IMR-90 (cell line): Measurements from ENCODE around the gene ESAM. TPM values are rescaled to one million over a fixed set of nuclear protein-coding genes. Genes with fewer than 3 reads are reported as not detected.

ENCODE experiments used
- ATAC-seq: fragments of 200-7000 bp; cut with Tn5 transposase; 2 replicates; pipeline ENCODE4 v1.9.1; 2020; ENCODE audit warnings: low read depth, mild to moderate bottlenecking, moderate library complexity
- BruUV-seq: library from RNA; stranded (reverse); fragments of 400-500 nt; replicated peaks from 2 replicates; lab custom pipeline; 2021; lab: Mats Ljungman, UMichigan
- CTCF ChIA-PET: fragments of 300-600 bp; formaldehyde crosslinking; extraction: SDS; loops from one replicate; lab custom pipeline; 2021; ENCODE audit warnings: antibody characterized with exemption; lab: Yijun Ruan, JAX
- POLR2A ChIA-PET: fragments of 300-600 bp; sonication (Branson Sonifier 250); formaldehyde crosslinking; loops from one replicate; lab custom pipeline; 2022; ENCODE audit warnings: antibody characterized with exemption; ENCODE audit not compliant: unreplicated experiment; lab: Charles Lee
- DNase-seq: peaks from one replicate; pipeline ENCODE4 v3.0.0; 2013
- H2AFZ ChIP-seq: replicated peaks from 2 replicates; pipeline ENCODE3; 2013; ENCODE audit warnings: low read length, mild to moderate bottlenecking; ENCODE audit not compliant: poor library complexity
- H2AK5ac ChIP-seq: 2 replicates; pipeline ENCODE4 v1.6.1; 2013; ENCODE audit warnings: low read depth, low read length, inconsistent platforms
- H2AK9ac ChIP-seq: replicated peaks from 2 replicates; pipeline ENCODE3; 2013; ENCODE audit warnings: mild to moderate bottlenecking, low read depth, low read length, moderate library complexity; ENCODE audit not compliant: poor library complexity
- H2BK120ac ChIP-seq: 2 replicates; pipeline ENCODE4 v1.6.1; 2013; ENCODE audit warnings: low read depth, low read length, inconsistent platforms
- H2BK15ac ChIP-seq: 3 replicates; pipeline ENCODE4 v1.6.1; 2013; ENCODE audit warnings: low read depth, low read length, inconsistent platforms
- H2BK20ac ChIP-seq: 2 replicates; pipeline ENCODE4 v1.6.1; 2013; ENCODE audit warnings: low read depth, mild to moderate bottlenecking, inconsistent platforms, low read length, moderate library complexity
- H2BK5ac ChIP-seq: 2 replicates; pipeline ENCODE4 v1.6.1; 2013; ENCODE audit warnings: mild to moderate bottlenecking, low read depth, low read length, inconsistent platforms; ENCODE audit not compliant: poor library complexity, severe bottlenecking
- H3K14ac ChIP-seq: replicated peaks from 2 replicates; pipeline ENCODE4 v1.6.1; 2013; ENCODE audit warnings: low read depth, low read length, inconsistent platforms
- H3K18ac ChIP-seq: 2 replicates; pipeline ENCODE4 v1.6.1; 2013; ENCODE audit warnings: low read depth, low read length, control low read depth
- H3K23ac ChIP-seq: 2 replicates; pipeline ENCODE4 v1.6.1; 2013; ENCODE audit warnings: low read depth, low read length, inconsistent platforms
- H3K27ac ChIP-seq: 2 replicates; pipeline ENCODE4 v1.5.1; 2013; ENCODE audit warnings: mild to moderate bottlenecking, control low read depth, low read length; ENCODE audit not compliant: insufficient read depth
- H3K27me3 ChIP-seq: 2 replicates; pipeline ENCODE4 v1.6.1; 2013; ENCODE audit warnings: low read length; ENCODE audit not compliant: control insufficient read depth, insufficient read depth
- H3K36me3 ChIP-seq: 2 replicates; pipeline ENCODE4 v1.6.1; 2013; ENCODE audit warnings: low read length, mixed read lengths; ENCODE audit not compliant: control insufficient read depth, insufficient read depth
- H3K4ac ChIP-seq: 2 replicates; pipeline ENCODE4 v1.6.1; 2013; ENCODE audit warnings: low read depth, low read length, inconsistent platforms
- H3K4me1 ChIP-seq: 2 replicates; pipeline ENCODE4 v1.6.1; 2013; ENCODE audit warnings: low read length, mixed read lengths; ENCODE audit not compliant: control insufficient read depth, insufficient read depth
- H3K4me2 ChIP-seq: 2 replicates; pipeline ENCODE4 v1.6.1; 2013; ENCODE audit warnings: low read depth, mild to moderate bottlenecking, control low read depth, low read length, moderate library complexity
- H3K4me3 ChIP-seq: 2 replicates; pipeline ENCODE4 v1.5.1; 2013; ENCODE audit warnings: low read depth, mild to moderate bottlenecking, control low read depth, low read length, moderate library complexity; ENCODE audit not compliant: insufficient read depth
- H3K56ac ChIP-seq: 2 replicates; pipeline ENCODE4 v1.6.1; 2013; ENCODE audit warnings: low read length, inconsistent platforms; ENCODE audit not compliant: insufficient read depth; ENCODE audit errors: extremely low read depth
- H3K79me1 ChIP-seq, 2 experiments: 2 replicates each; pipeline ENCODE4 v1.6.1; 2013; ENCODE audit warnings: low read length in 2 of 2, inconsistent platforms in 1 of 2, low read depth in 1 of 2
- H3K9ac ChIP-seq: 2 replicates; pipeline ENCODE4 v1.6.1; 2013; ENCODE audit warnings: low read depth, low read length, control low read depth
- H3K9me1 ChIP-seq: 2 replicates; pipeline ENCODE4 v1.6.1; 2013; ENCODE audit warnings: low read length, inconsistent platforms; ENCODE audit not compliant: insufficient read depth
- H3K9me3 ChIP-seq: 2 replicates; pipeline ENCODE4 v1.6.1; 2013; ENCODE audit warnings: low read length; ENCODE audit not compliant: control insufficient read depth, insufficient read depth
- H4K20me1 ChIP-seq: 2 replicates; pipeline ENCODE4 v1.6.1; 2013; ENCODE audit warnings: low read length, inconsistent platforms; ENCODE audit not compliant: insufficient read depth
- H4K5ac ChIP-seq: 2 replicates; pipeline ENCODE4 v1.6.1; 2013; ENCODE audit warnings: mild to moderate bottlenecking, low read depth, low read length, control low read depth
- H4K8ac ChIP-seq, 2 experiments: 2 replicates each; pipeline ENCODE4 v1.6.1; 2013; ENCODE audit warnings: low read depth in 2 of 2, low read length in 2 of 2, control low read depth in 1 of 2, inconsistent platforms in 1 of 2
- H4K91ac ChIP-seq: 2 replicates; pipeline ENCODE4 v1.6.1; 2013; ENCODE audit warnings: low read depth, low read length, inconsistent platforms; ENCODE audit not compliant: insufficient read depth
- RFX5 ChIP-seq: IDR thresholded peaks from 2 replicates; pipeline ENCODE4 v1.8.0; 2012; ENCODE audit warnings: low read depth, mild to moderate bottlenecking, low read length, moderate library complexity
- USF2 ChIP-seq: fragments of 150-350 bp; IDR thresholded peaks from 2 replicates; pipeline ENCODE4 v1.6.1; 2017; ENCODE audit warnings: mild to moderate bottlenecking, antibody characterized with exemption, low read length, low read depth
- WGBS, 2 experiments: methylation state at CpG; one replicate each; pipeline versions ENCODE4 v1.1.5 to v1.1.7; 2013; ENCODE audit warnings: missing lambda C conversion rate in 2 of 2; ENCODE audit not compliant: insufficient read length in 1 of 2; ENCODE audit errors: extremely low coverage in 2 of 2; 5-methylcytosine and 5-hydroxymethylcytosine counted together
- dilution Hi-C: fragments of 300-500 bp; cut with HindIII; formaldehyde crosslinking; loops from one replicate; pipeline ENCODE4 v1.14.3; 2018; ENCODE audit warnings: low sequenced_read_pairs; ENCODE audit not compliant: unreplicated experiment
- in situ Hi-C: fragments of 300-500 bp; cut with MboI; formaldehyde crosslinking; loops from 3 replicates; pipeline ENCODE4 v1.14.3; 2019; ENCODE audit warnings: low sequenced_read_pairs, inconsistent platforms, mixed read lengths
- intact Hi-C: fragments of 100-400 bp; cut with micrococcal nuclease; formaldehyde crosslinking; loops from 2 replicates; pipeline ENCODE4 v1.10.0; 2022
- polyA plus RNA-seq, 3 experiments: library from polyadenylated mRNA; depleted of rRNA; stranded (reverse); fragments of >200 nt; gene quantifications; 2 replicates each; pipeline ENCODE4 v1.2.3, GENCODE V29; 2012; ENCODE audit warnings: low replicate concordance in 1 of 3
- total RNA-seq: library from RNA; depleted of rRNA; stranded (reverse); fragments of >200 nt; gene quantifications from 2 replicates; pipeline ENCODE4 v1.2.3, GENCODE V29; 2012

Gene ESAM
- total and polyA plus RNA-seq, 2 of the 4 experiments (the other 2 are of a cell fraction): under 0.01 to 0.12 TPM

- H4K5ac ChIP-seq: no peak overlapping the region
- H3K79me1 ChIP-seq: peaks cover 0 to 7% of the 10 kb centered on the region in 2 experiments; a peak in 2 of 4 replicates
- no peak for DNase-seq
- ChIA-PET POLR2A (no interaction called here), CTCF (no interaction called here)
- no TSS peak for BruUV-seq
- peak overlapping the region; percentile 42; the same call in 1 of the 2 replicates for H2BK120ac ChIP-seq
- H3K23ac ChIP-seq: no peak overlapping the region
- H3K36me3 ChIP-seq: no peaks in the 10 kb centered on the region
- no peak overlapping the region for H2BK20ac ChIP-seq
- peak overlapping the region in 1 of 2 experiments; percentile 72; a peak in 1 of 4 replicates for H4K8ac ChIP-seq
- no peak overlapping the region for H3K56ac ChIP-seq
- H2AFZ ChIP-seq: peak overlapping the region; percentile 91
- no peak for ATAC-seq
- no peaks in the 10 kb centered on the region for H4K20me1 ChIP-seq
- peak overlapping the region; percentile 91 for H3K4me2 ChIP-seq
- peaks cover 2% of the 10 kb centered on the region; the same call in 1 of the 2 replicates for H3K4me1 ChIP-seq
- no peak overlapping the region for H3K27ac ChIP-seq
- H3K18ac ChIP-seq: no peak overlapping the region
- H2BK15ac ChIP-seq: no peak overlapping the region
- H3K14ac ChIP-seq: peak overlapping the region; percentile 55; the same call in 1 of the 2 replicates
- H2AK9ac ChIP-seq: peak overlapping the region; percentile 87
- peak overlapping the region; percentile 49; the same call in 1 of the 2 replicates for H3K4me3 ChIP-seq
- intact Hi-C loops (no loop called here), in situ Hi-C loops (no loop called here), dilution Hi-C loops (no loop called here)
- H4K91ac ChIP-seq: no peak overlapping the region
- no peak overlapping the region for H2BK5ac ChIP-seq
- no peaks in the 10 kb centered on the region for H3K9me3 ChIP-seq
- 0 out of 2 replicates have a peak, but pooled peaks cover 3% of the 10 kb centered on the region for H3K9me1 ChIP-seq
- H3K27me3 ChIP-seq: peaks cover 23% of the 10 kb centered on the region
- peak overlapping the region; percentile 18; the same call in 1 of the 2 replicates for H3K9ac ChIP-seq
- WGBS, 2 experiments: 52% methylated on average over 14 of the region's 21 CpGs; no CpG with 5 or more reads in 1 of the 2 experiments
- TF ChIP-seq RFX5 (no peak), USF2 (no peak)
- H2AK5ac ChIP-seq: no peak overlapping the region; the same call in 1 of the 2 replicates
- peak overlapping the region; percentile 60; the same call in 1 of the 2 replicates for H3K4ac ChIP-seq
Observed at GRCh38 chr11:124738713-124739478, 23.2 kb downstream of the ESAM start.
